MM.1S (cell line): ENCODE data around the gene ABCA13.

Experiments used
- CTCF ChIP-seq: fragments of 300-600 bp; sonication (generic); IDR thresholded peaks from 2 replicates; pipeline ENCODE4 v1.5.1; 2016; ENCODE audit warnings: antibody characterized with exemption, low read length, mixed read lengths
- EZH2 ChIP-seq: fragments of 300-600 bp; sonication (generic); optimal IDR thresholded peaks from 2 replicates; pipeline ENCODE3; 2017; ENCODE audit warnings: low read depth, mild to moderate bottlenecking, antibody characterized with exemption, low read length, mixed read lengths
- EZH2phosphoT487 ChIP-seq: fragments of 300-600 bp; sonication (generic); IDR thresholded peaks from 2 replicates; pipeline ENCODE4 v1.6.1; 2018; ENCODE audit warnings: antibody characterized with exemption, low read length

- TF ChIP-seq CTCF (no peak), EZH2 (no peak), EZH2phosphoT487 (no peak)
These were observed 250.1 kb downstream of the ABCA13 start for GRCh38 chr7:48421357-48421756.
